ENCODE measurements around the gene CAMK4. TPM values are rescaled to one million over a fixed set of nuclear protein-coding genes. Genes with fewer than 3 reads are reported as not detected.

Gene CAMK4
- total and polyA plus RNA-seq, 2 donors (not counting 3 experiments of a cell fraction or from before 2014, with no cell fraction given): 2.2 to 5.4 TPM

- no peaks in the 10 kb centered on the region for H4K20me1 ChIP-seq (replicated peaks; ENCODE audit: control insufficient read depth, extremely low read depth, insufficient read depth, low read length)
- ChIA-PET CTCF (interaction anchor here (1.4 to 1.6 kb wide), 2 partner anchors 14 to 39 kb away, joined by 3 to 4 read pairs; no protein-coding TSS in a partner anchor), POLR2A (interaction anchor here (0.7 kb wide), 1 partner anchor 493 kb away, joined by 3 read pairs; no protein-coding TSS in a partner anchor)
- H3K9me3 ChIP-seq (replicated peaks; ENCODE audit: control insufficient read depth, insufficient read depth, low read length): no peaks in the 10 kb centered on the region
- peaks cover 2 to 21% of the 10 kb centered on the region in 2 experiments for H3K36me3 ChIP-seq (ENCODE audit: control insufficient read depth in 2 of 2, extremely low read depth in 1 of 2, insufficient read depth in 2 of 2, low read length in 2 of 2)
- BruUV-seq (replicated peaks): no TSS peak
- no peak for TF ChIP-seq CTCF (IDR thresholded peaks at IDR 0.05; ENCODE audit: extremely low read depth in 1 of 2, insufficient read depth in 1 of 2, low read depth in 1 of 2, low read length in 2 of 2)
- no peak for TF ChIP-seq MYC (IDR thresholded peaks at IDR 0.05; ENCODE audit: low read depth, low read length)
- TF ChIP-seq FOS (IDR thresholded peaks at IDR 0.05; ENCODE audit: borderline replicate concordance, insufficient read depth, low read length): no peak
- TF ChIP-seq MAX (IDR thresholded peaks at IDR 0.05; ENCODE audit: insufficient read depth, insufficient read length): no peak
- TF ChIP-seq POLR2AphosphoS5 (IDR thresholded peaks at IDR 0.05; ENCODE audit: insufficient read depth, low read depth, low read length): no peak
- TF ChIP-seq JUN (IDR thresholded peaks at IDR 0.05; ENCODE audit: borderline replicate concordance, insufficient read depth, insufficient read length, low read depth): no peak
- no peak for TF ChIP-seq POLR2A (IDR thresholded peaks at IDR 0.05; ENCODE audit: low read depth, low read length)
- TF ChIP-seq GATA2 (IDR thresholded peaks at IDR 0.05; ENCODE audit: insufficient read depth, insufficient read length, low read depth, low read length): no peak
- TF ChIP-seq EZH2 (IDR thresholded peaks at IDR 0.05; ENCODE audit: borderline replicate concordance, low read depth, low read length, severe bottlenecking): no peak
- intact Hi-C loops (cut with micrococcal nuclease) (no loop called here), dilution Hi-C loops (cut with MboI; ENCODE audit: extremely low pct_ligation_motif_present, low sequenced_read_pairs) (no loop called here)
- FAIRE-seq: no peak
- no peak overlapping the region for H3K27ac ChIP-seq (ENCODE audit: insufficient read depth, low read depth, low read length)
- no peaks in the 10 kb centered on the region for H3K9me1 ChIP-seq (replicated peaks; ENCODE audit: control insufficient read depth, extremely low read depth, insufficient read depth, low read length)
- H3K4me2 ChIP-seq (ENCODE audit: insufficient read depth, low read length): no peak overlapping the region
- no peaks in the 10 kb centered on the region for H3K4me1 ChIP-seq (ENCODE audit: control insufficient read depth, extremely low read depth, insufficient read depth, low read length)
- H2AFZ ChIP-seq (ENCODE audit: low read depth, low read length): no peak overlapping the region
- no peak overlapping the region for H3K9ac ChIP-seq (replicated peaks; ENCODE audit: extremely low read depth, insufficient read depth, low read length)
- DNase-seq (ENCODE audit: low read depth, low spot score): no peak
- H3K4me3 ChIP-seq (replicated peaks in 1 of 3; ENCODE audit: insufficient read depth in 1 of 3, low read depth in 1 of 3, low read length in 3 of 3): no peak overlapping the region
- no peaks in the 10 kb centered on the region for H3K27me3 ChIP-seq (ENCODE audit: control insufficient read depth in 2 of 2, insufficient read depth in 2 of 2, low read length in 2 of 2)
- H3K79me2 ChIP-seq (ENCODE audit: control insufficient read depth, insufficient read depth, low read length): peaks cover 1% of the 10 kb centered on the region
These were observed 268.8 kb downstream of the CAMK4 start for GRCh38 chr5:111493031-111493430.
